HG03175 (cell line): ENCODE results near the gene STARD3.

Source experiments
- ATAC-seq: cut with Tn5 transposase; IDR thresholded peaks from one replicate; pipeline ENCODE4 v1.9.1; 2021; ENCODE audit warnings: mild to moderate bottlenecking, moderate library complexity; ENCODE audit not compliant: unreplicated experiment

The STARD3 gene

DNA sequence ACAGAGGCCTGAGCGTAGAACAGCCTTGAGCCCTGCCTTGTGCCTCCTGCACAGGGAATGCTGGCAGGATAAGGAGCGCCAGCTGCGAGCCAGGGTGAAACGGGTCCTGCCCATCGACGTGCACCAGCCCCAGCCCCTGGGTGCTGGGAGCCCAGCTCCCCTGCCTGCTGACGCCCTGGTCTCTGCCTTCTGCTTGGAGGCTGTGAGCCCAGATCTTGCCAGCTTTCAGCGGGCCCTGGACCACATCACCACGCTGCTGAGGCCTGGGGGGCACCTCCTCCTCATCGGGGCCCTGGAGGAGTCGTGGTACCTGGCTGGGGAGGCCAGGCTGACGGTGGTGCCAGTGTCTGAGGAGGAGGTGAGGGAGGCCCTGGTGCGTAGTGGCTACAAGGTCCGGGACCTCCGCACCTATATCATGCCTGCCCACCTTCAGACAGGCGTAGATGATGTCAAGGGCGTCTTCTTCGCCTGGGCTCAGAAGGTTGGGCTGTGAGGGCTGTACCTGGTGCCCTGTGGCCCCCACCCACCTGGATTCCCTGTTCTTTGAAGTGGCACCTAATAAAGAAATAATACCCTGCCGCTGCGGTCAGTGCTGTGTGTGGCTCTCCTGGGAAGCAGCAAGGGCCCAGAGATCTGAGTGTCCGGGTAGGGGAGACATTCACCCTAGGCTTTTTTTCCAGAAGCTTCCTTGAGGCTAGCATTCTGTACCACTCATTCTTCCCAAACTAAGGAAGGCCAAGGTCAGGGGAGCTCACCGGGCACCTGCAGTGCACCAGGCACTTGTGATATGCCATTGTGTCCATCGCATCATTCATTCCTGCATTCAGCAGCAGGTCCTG lies 33.2 kb downstream of the STARD3 start:
- ATAC-seq: no peak

DNA sequence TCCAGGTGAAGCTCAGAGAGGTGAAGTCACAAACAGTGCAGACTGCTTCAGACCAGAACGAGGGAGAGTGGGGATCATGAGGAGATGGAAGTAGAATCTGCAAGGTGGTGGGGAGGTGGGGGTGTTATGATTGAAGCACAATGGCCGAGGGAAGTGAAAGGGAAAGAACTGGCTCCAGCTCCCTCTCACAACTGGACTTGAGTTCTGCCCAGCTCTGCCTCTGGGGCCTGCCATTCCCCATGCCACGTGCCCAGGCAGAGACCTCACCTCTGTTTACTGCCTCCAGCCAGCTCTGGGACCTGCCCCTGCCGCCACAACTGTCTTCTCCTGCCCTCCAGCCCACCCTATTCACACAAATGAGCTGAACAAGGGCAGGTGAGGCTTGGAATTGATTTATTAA lies 33.8 kb downstream of the STARD3 start:
- ATAC-seq: no peak

DNA sequence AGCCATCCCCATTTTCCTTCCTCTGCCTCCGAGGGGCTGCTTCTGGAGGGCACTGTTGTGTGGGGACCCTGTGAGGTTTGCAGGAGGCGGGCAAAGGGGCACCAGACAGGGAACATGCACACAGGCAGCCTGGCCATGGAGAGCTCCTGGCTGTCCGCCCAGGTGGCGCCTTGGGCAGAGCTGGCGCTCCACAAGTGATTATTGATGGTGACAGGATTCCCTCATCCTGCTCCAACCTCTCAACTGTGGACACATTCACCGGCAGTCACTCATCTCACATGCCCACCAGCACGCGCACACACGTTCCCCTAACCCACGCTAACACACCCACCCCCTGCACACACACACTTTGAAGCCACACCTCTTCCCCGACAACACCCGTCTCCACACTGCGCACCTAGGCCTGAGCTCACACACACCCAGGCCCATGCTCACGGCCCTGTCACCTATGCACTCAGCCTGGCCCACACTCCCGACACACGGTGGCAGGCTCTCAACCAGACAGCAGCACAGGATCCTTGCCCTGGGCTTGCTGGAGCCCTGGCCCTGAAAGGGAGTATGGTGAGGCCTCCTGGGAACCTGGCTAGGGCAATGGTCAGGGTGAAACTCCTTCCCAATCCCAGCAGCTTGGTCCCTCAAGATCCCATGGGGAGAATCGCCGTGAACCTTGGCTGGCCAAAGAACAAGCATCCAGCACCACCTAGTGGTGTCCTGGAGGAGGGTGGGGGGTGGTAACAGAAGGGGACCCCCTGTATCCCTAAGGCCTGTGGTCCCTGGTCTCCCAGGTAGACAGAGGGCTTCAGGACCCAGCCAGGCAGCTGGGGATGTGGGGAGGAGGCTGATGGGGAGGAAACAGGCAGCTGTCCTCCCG lies 34.9 kb downstream of the STARD3 start:
- no peak for ATAC-seq

DNA sequence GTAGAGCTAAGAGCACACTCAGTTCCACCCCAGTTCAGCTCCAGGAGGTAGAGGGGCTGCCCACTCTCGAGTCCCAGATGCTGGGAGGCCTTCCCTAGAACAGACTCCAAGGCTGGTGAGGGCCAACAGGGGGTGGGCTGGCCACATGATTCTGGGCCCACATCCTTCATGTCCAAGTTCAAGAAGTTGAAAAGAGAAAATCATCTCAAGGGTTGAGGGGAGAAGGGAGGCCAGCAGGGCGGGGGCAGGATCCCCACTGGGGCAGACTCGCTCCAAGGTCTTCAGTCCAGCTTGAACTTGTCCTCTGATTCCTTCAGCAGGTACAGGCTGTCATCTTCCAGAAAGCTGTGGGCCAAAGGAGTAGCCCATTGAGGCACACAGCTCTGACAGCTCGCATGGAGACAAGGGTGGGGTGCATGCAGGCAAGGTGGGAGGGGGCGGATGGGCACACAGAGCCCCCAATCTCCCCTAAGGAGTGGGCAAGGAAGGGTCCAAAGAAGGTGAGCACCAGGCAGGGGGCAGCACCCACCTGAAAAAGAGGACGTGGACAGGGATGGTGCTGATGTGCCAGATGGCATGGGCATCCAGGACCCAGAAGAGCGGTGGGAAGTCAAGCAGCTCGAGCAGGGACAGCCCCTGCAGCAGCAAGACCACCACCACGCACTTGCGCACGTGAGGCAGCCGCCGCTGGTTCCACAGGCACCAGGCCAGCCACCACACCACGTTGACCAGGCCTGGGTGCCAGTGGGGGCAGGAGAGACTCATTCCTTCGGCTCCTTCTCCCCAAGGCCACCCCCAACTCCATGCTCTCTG lies 35.8 kb downstream of the STARD3 start:
- ATAC-seq: no peak

DNA sequence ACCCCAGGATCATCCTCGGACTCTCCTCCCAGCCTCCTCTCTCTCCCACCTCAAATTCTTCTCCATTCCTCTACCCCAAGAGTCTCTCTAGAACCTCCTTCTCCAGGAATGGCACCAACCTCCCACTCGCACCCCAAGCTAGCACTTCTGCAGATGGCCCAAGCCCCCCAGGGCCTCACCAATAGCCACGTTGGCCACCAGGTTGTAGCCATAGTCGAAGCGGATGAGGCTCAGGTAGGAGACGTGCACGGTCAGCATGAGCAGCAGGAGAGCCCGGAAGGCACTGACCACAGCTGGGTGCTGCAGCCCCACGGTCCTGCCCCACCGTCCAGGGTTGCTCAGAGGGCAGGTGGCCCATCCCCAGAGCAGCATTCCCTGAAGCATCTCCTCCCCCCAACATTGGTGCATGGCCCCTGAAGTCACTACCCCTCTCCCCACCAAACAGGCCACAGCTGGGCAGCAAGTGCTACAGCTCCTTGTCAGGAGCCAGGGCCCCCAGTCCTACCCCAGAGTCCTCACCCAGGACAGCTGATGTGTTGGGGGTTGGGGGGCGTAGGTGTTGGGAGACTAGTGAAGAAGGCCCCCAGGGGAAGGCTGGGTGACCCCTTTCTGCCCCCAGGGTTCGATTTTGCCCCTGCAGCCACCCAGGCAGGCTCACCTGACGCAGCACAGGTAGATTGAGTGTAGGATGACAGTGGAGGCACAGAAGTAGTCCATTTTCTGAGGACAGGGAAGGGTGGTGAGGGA lies 36.6 kb downstream of the STARD3 start:
- no peak for ATAC-seq

DNA sequence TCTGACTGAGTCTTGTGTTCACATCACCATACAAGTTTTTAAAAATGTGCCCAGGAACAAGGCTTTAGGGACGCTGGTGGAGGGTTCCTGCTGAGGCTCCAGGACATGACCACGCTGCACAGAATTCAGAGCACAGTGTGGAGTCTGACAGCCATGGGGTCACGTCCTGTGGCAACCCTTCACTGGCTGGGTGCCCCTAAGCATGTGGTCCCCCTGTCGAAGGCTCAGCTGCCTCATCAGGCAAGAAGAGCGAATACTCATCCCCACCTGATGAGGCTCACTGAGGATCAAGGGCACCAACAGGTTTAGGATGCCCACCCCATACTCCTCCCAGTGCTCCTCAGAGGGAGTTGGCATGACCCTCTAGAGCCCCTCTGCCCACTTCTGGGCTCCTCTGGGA lies 37.2 kb downstream of the STARD3 start:
- ATAC-seq: no peak

DNA sequence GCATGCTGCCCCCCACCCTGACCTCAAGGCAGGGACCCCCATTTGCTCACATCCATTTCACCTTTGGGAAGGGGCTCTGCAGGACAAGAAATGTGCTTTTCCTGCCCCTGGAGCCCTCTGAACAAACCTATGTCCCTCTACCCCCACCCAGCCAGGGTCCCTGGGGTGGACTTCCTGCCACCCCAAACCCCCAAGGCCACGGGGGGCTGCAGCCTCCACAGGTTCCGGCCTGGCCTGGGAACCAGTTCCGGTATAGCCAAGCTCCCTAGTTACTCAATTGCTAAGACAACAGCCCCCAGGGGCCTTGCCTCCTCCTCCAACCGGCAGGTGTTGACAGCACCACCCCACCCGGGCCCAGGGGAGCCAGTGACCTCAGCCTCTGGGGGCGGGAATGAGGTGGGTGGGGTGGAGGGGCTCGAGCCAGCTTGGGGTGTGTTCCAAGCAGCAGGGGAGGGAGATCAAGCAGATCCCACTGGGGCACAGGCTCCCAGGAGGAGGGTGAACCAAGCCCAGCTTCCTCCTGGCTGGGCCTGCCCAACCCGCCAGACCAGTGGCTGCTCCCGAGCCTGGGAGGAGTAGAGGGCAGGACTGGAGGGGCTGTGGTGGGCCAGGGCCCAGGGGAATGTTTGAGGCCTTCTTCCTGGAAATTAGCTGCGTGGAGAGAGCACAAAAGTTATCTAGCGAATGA lies 37.9 kb downstream of the STARD3 start:
- peak; percentile 46 for ATAC-seq

DNA sequence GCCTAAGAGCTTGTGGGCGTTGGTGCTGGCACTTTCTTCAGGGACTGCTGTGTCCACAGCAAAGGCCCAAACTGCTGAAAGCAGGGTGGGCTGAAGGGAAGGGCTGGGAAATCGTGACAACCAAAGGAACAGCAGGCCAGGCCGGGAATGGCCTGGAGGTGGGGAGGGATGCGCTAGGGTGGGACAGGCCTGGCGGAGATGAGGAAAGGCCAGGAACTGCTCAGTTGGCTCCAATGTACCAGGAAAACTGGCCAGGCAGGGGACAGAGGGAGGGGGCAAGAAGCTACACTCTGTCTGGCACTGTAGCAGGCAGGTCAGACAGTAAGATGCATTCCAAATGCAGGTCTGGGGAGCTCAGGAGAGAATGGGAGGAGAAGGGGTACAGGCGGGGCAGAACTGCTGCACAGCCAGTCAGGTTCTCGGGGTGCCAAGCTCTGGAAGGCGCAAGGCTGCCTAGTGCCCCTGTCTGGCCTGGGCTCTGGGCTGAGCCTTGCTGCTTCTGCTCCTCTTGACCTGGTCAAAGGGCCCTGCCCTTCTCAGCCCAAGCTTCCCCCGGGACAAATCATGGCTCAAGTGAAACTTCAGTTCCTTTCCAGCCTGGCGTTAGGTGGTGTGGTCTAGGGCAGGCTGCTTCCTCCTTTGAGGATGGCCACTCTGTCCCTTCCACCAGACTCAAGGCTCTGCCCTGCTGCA lies 38.6 kb downstream of the STARD3 start:
- ATAC-seq: no peak

DNA sequence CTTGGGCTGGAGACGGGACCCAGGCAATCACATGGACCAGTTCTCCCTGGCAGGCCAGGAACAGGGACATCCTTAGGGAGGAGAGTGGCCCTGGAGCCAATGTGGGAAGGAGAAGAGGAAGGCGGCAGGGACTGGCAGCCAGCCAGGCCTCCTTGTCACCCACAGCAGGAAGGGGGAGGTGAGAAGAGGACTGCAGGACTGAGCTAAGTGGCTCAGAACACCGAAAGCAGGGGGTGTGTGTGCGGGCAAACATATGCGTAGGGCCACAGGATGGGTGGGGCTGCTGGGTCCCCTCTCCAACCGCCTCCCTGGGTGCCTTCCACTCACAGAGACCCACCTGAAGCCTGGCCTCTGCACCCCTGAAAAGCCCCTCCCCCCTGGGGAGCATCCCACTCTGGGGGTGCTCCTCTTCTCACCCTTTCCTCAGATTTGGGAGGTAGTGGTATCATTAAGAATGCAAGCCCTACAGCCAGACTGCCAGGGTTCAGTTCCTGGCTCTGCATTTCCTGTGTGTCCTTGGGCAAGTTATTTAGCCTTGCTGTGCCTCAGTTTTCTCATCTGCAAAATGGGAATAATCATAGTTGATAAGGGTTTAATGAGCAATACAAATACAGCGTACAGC lies 39.4 kb downstream of the STARD3 start:
- peak; percentile 55 for ATAC-seq

DNA sequence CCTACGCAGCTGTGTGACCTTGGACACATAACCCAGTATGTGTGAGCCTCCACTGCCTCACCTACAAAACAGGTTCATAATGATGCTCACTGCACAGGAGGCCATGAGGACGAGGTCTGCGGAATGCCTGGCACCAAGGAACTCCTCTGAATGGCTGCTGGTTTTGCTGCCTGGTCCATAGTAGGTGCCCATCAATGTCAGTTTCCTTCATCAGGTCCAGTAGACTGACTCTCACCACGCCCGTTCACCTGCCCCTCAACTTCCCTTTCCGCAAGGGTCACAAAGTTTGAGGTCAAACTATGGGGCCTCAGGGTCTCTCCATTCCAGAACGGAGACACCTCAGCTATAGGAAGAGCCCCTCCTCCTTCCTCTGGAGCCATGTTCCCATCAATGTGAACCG lies 40.1 kb downstream of the STARD3 start:
- no peak for ATAC-seq

DNA sequence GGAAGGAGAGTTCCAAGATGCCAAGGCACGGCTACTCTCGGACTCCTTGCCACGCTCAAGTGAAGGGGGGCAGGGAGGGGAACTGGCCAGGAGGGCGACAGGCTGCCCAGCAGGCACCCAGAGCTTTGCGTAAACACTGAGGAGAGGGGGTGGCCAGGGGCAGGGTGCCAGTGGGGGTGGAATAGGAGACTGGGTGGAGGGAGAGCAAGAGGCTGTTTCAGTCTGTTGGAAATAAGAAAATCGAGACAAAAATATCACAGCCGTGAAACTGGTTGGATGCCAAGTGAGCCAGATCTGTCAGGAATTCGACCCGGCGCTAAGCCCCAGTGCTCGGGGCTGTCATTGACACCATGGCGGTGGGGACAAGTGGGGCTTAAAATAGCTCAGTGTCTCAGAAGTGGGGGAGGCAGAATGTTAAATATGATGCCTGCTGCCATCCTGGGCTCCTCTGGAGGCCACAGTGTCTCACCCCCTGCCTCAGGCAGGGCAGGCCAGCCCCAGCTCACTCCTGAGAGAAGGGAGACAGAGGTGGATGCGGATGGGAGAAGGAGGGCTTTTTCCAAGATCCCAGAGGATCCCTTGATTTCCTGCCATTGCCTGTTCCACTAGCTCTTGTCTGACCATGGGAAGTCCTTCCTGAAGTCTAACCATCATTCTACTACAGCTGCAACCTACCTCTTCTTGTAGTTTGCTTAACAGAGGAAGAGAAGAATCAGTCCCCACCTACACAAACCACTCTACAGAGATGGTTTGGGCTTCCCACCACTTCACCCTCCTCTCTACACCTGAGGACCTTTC lies 40.8 kb downstream of the STARD3 start:
- ATAC-seq: no peak

DNA sequence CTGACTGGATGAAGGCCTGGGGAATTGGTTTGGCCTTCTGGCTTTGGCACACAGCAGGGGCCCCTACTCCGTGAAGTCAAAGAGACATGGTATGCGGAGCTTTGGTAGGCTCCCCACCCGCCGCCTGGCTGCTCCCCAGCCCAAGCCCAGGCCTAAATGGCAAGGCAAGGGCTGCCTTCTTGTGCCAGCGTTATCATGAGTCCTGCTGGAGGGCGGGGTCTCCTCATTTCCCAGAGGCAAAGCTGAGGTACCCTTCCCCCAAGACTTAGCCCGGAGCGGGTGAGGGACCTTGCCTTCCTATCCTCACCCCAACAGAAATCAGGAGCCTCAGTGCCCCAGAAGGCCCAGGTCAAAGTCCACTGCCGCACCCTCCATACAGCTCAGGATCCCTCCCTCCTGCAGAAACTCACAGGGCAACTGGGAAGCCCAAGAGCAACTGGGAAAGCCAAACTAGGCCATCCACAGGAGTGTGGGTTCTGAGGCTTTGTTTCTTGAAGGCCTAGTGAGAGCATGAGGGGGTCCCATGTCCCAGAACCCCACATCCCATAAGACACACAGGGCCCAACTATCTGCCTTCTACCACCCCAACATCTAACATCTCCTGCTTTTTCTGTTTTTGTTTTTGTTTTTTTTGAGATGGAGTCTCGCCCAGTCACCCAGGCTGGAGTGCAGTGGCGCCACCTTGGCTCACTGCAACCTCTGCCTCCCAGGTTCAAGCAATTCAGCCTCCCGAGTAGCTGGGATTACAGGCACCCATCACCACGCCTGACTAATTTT lies 41.6 kb downstream of the STARD3 start:
- no peak for ATAC-seq

DNA sequence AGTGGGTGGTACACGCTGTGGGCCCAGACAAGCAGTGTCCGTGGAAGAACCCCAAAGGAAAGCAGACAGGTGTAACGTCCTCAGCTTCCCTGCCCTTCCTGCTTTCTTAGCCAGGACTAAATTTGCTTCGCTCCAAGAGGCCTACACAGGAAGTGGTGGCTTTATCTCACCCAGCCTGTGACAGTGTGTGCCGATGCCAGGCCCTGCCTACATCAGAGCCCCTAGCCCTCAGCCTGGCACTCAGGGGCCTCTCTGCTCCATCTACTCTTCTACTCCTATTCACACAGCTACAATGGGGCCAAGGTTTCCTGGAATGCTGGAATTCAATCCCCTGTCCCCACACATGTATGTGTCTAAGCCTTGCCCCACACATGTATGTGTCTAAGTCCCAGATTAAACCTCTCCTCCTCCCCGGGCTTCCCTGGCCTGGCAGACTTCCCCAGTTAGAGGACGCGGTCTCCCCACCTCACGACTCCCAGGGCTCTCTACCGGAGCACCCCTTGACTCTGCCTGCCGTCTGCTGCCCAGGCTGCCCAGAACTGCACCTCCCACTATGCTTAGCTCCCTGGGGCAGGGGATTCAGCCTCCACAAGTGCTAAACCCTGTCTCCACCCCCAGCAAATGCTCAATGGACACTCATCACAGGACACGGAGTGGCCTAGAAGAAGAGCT lies 42.7 kb downstream of the STARD3 start:
- no peak for ATAC-seq

DNA sequence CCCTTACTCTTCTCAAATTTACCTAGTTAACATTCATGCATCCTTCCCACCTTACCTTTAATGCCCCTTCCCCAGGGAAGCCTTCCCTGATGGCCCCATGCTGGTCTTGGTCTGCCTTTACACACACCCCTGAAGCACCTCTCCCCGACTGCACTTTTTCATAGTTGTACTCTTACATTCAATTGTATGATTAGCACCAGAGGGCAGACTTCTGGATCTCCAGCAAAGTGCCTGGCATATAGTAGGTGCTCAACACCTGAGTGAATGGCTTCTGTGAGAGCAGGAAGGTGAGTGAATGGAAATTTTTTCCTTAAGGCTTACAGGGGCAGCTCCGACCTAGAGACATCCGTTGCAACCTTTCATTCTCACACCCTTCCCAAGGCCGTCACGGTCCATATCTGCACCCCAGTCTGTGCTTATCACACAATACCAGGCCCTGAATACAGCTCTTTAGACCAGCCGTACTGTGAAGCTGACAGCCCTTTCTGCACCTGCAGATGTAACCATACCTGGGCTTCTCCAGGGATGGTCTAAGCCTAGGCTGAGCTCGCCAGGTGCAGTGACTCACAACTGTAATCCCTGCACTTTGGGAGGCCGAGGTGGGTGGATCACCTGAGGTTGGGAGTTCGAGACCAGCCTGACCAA lies 46.5 kb downstream of the STARD3 start:
- ATAC-seq: no peak

DNA sequence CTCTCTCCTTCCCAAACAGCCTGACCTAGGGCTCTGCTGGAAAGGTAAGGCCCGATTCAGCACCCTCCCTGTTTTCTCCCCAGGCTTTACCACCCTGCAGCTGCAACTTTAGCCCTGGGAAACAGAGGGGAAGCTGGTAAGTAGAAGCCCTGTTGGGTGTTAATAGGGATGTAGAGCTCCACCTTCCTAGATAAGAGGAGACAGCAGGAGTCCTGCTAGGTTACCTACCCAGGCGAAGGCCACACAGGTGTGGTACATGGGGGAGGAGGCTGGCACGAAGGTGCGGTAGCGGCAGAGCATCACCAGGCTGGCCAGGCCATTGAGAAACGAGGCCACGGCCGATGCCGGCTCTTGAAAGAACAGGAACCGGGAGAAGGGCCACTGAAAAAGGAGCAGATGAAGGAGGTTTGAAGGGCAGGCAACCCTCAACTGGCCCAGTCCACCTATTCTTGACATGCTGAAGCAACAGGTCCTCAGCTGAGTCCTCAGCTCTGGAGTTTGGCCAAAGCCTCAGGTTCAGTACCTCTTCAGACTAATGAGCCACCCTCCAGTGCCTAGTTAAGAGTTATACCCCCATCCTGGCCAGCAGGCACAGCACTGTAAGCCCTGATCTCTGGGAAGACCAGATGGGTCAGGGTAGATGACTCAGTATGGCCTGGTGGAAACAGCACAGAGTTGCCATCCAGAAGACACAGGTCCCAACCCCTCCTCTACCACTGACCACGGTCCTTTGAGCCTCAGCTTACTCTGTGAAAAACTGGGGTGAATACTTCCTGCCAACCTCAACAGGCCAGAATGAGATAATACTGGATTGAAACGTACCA lies 47.6 kb downstream of the STARD3 start:
- ATAC-seq: no peak
